Islet precursor cell (in vitro differentiated cells): ENCODE measurements around the gene SPATA2L.

Source experiments
- DNase-seq: peaks from one replicate; pipeline ENCODE4 v3.0.0-alpha.2; 2018

The SPATA2L gene

GRCh38 chr16:89653656-89654295 lies 47.7 kb downstream of the SPATA2L start:
- DNase-seq: no peak

- DNase-seq: no peak
Measured at GRCh38 chr16:89651584-89651983, 49.9 kb downstream of the SPATA2L start.

- DNase-seq: no peak
Measured at GRCh38 chr16:89646906-89647305, 54.6 kb downstream of the SPATA2L start.
